GM21381 (cell line): ENCODE data around the gene OGN.
"Not testable (repeated sequence)": the region's sequence is repeated elsewhere in the genome, so short reads cannot be mapped to it uniquely, and the experiment has no call there.

ENCODE experiments used
- ATAC-seq: cut with Tn5 transposase; IDR thresholded peaks from one replicate; pipeline ENCODE4 v1.9.1; 2021; ENCODE audit warnings: mild to moderate bottlenecking, moderate library complexity; ENCODE audit not compliant: unreplicated experiment

OGN gene, protein sequence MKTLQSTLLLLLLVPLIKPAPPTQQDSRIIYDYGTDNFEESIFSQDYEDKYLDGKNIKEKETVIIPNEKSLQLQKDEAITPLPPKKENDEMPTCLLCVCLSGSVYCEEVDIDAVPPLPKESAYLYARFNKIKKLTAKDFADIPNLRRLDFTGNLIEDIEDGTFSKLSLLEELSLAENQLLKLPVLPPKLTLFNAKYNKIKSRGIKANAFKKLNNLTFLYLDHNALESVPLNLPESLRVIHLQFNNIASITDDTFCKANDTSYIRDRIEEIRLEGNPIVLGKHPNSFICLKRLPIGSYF

DNA sequence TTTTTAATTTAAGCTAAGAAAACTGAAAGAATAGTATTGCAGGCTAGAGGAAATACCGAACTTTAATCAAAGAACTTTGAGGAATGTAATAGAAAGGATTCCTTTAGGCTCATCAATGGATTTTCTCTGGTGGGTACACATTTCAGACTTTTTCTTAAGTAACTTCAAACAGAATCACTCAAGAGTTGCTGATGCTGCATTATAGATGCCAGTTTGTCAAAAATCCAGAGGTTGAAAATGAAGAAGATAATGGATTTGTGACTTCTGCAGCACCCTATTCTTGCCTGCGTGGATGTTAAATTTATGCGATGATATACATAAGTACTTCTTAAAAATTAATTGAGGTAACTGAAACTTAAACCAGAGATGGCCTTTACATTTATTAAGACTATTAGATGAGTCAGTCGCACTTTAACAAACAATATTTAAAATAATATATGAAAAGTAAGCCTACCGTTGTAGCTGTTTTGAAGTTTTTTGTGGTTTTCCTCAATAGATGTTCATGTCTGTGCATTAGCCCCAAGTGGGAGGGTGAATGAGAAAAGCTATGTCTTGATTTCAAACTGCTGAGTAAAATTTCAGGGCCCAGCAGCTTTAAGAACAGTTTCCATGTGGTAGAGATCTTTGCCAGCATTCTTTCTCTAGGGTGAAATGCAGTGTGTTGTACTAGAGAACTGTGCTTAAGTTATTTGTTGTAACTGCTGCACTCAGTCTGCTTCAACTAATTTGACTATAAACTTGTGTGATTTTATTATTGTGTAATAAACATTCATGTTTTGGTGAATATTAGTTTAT, at the start of gene OGN:
OGN (minus strand) TSS at position 537 of the 795 bp plus-strand sequence. CDS start 1,171 bp downstream, outside the sequence.
- ATAC-seq = no peak

DNA sequence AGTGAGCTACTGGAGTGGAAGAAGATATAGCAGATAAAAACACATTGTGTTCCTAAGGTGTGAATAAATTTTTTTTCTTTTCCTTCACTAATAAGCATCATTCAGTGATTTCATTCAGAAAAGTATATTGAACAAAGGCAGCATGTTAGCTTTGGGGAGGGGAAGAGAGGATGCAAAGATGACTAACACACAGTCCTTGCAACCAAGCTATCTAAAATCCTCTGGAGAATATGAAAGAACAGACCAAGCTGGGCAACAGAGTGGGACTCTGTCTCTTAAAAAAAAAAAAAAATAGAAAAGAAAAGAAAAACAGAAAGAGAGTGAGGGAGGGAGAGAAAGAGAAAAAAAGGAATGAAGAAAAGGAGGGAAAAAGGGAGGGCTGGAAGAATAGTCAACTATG, 42.2 kb upstream of the OGN start:
- no peak for ATAC-seq

DNA sequence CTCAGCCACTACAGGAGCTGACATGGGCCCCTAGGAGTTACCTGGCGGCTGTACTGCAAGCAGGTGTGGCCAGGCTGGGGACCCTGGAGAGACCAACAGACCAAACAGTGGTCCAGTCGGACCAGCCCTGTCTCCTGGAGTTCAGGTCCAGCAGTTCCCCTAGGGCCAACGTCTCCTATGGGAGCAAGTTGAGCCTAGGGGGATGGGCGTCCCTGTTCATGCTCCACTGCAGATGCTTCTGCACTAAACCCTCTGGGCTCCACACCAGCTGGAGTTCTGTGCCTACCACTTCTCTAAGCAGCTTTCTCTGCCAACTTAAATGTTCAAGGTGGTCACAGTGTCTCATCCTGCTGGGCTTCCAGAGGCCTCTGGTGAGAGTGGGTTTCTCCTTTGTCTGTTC, 40.5 kb upstream of the OGN start:
- no peak for ATAC-seq

DNA sequence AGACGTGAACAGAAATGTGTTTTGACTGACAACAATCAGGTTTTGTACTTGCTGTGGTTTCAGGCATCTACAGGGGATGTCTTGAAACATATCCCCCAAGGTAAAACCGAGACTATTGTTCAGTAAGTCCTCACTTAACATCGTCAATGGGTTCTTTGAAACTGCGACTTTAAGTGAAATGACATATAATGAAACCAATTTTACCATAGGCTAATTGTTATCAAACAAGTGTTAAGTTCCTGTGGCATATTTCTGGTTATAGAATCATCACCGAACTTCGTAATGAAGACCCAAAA, 36.3 kb upstream of the OGN start:
- ATAC-seq = no peak

DNA sequence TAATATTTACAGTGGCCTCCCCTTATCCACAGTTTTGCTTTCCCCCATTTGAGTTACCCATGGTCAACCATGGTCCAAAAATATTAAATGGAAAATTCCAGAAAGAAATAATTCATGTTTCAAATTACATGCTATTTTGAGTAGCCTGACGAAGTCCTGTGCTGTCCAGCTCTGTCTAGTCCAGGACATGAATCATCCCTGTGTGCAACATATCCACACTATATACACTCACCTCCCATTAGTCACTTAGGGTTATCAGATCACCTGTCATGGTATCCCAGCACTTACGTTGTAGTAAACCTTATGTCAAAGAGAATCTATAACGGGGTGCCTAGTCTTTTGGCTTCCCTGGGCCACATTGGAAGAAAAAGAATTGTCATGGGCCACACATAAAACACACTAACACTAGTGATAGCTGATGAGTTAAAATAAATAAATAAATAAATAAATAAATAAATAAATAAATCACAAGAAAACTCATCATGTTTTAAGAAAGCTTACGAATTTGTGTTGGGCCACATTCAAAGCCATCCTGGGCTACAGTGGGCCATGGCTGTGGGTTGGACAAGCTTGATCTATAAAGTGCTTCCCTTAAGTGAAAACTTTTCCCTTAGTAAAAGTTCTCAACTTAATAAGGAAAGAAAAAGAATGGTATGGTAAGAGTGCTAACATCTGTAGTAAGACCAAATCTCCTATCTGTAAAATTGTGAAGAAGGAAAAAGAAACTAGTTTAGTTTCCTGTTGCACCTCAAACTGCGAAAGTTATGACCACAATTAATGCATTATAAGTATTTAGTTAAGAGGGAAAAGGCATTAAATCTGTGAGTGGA, 35.8 kb upstream of the OGN start:
- ATAC-seq = no peak

DNA sequence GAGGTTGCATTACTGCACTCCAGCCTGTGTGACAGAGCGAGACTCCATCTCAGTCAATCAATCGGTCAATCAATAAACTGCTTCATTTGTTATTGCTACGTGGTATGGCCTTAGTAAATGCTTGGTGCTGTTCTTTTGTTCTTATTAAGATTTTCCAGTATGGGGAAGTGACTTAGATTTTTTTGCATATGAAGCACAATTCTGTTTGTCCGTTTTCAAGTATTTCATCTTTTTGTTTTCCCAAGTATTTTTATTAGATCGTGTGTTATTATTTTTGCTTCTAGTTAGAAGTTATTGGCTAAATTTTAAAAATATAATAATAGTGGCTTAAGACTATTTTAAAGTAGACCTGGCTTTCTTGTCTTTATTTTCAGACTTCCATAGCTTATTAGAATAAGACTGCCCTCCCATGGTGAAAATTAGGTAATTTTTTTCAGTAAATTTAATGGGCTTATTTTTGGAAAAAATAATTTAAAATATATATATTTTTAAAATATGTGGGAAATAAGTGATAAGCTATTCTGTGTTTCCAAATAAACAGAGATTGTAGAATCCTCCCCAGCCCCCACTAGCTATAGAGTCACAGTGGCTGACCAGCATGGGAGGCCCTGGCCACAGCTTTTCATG, 34.6 kb upstream of the OGN start:
- ATAC-seq = no peak

DNA sequence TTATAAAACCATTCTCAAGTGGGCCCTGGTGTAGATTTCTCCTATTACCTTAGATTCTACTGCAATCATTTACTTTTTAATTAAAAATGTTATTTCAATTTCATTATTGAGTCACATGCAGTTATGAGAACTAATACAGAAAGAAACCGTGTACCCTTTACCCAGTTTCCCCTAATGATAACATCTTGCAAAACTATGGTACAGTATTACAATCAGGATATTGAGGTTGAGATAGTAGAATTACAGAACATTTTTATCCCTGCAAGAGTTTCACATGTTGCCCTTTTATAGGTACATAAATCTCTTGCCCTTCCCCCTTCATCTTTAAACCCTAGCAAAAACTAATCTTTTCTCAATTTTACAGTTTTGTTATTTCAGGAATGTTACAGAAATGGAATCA, 30.9 kb upstream of the OGN start:
- no peak for ATAC-seq

DNA sequence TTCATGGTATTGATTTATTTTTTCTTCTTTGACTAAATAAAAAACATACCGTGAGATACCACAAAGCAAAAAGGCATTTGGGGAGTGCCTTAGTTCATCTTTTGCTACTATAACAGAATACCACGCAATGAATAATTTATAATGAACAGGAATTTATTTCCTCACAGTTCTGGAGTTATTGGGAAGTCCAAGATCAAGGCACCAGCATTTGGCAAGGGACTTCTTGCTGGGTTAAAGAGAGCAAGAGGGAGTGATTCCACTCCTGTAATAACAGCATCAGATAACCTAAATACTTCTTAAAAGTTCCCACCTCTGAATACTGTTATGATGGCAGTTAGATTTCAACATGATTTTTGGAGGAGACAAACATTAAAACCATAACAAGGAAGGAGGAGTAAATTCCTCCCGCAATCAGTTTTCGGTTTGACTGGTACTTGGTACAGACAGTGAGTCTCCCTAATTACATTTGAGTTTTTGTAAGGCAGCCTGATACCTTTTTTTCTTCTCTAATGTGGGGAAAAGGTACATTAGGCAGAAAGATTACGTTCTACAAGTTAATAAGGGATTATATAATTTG, 28.7 kb upstream of the OGN start:
- ATAC-seq = no peak

DNA sequence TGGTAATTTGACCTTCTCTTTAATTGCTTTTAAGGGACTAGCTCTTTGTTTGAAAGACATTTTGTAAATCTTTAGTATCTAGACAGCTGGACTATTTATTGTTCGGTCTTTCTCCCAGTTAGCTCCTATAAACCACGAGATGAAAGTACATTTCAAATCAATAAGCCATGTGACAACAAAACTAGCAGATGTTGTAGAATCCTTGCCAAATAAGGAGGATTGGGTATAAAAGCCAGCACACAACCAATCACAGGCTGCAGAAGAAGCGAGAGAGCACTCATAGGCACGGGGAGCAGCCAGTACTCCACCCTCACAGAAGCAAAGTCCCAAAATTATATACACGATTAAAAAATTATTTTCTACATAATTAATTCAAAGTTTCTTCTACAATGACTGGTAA, 28.0 kb upstream of the OGN start:
- ATAC-seq = no peak

DNA sequence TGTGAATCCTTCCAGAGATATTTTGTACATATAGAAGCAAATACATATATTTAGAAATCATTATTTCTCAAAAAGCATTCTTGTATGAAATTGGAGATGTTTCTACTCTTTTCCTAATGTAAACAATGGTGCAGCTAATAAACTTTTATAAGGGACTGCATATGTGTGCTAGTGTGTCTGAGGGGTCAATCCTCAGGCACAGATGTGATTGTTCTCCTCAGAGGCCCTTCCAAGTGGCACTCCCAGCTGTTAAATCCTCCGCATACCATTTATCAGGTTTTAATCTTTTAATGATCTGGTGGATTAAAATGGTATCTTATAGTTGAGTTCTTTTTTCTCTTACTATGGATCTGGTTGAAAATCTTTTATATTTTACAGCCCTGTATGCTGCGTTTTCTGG, 25.5 kb upstream of the OGN start:
- ATAC-seq = no peak

DNA sequence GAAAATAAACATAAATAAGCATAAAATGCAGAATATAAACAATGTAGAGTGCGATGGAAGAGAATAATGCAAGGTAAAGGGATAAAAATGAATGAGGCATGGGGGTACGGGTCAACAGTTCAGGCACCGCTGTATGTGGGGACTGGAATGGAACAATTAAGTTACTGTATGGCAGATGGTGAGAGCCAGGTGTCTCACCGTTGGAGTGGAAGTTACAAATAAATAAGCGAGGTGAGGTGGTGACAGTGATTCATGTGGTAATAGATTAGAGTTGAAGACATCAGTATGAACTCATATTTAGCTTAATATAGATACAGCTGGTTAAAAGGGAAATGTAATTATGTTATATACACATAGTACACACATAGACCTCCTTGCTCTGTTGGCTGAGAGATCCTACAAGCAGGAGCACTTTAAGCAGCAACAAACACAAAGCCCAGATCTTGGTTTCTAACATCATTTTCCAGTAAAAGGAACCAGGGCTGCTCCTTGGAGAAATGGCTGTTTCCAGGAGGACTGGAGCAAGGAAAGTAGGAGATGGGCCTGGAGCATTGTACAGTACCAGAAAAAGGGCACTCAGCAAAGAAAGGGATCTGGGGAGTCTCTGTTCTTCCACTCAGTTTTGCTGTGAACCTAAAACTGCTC, 22.2 kb upstream of the OGN start:
- no peak for ATAC-seq

DNA sequence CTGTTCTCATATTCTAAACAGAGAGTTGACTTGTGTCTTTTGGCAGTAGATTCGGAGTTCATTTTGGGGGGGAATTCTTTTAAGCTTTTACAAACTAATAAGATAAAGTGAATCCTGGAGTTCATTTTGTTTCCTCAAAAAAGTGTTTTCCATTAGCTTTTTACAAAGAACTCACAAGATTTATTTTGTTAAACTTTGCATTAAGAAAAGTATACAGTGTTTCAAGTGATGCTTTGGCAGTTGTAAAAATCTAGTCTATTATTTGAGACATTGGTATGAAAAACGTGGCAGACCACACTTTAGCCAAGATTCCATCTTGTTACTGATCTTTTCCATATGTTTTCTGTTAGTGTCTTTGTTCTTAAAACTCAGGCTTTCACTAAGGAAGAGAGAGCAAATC, 21.1 kb upstream of the OGN start:
- no peak for ATAC-seq

DNA sequence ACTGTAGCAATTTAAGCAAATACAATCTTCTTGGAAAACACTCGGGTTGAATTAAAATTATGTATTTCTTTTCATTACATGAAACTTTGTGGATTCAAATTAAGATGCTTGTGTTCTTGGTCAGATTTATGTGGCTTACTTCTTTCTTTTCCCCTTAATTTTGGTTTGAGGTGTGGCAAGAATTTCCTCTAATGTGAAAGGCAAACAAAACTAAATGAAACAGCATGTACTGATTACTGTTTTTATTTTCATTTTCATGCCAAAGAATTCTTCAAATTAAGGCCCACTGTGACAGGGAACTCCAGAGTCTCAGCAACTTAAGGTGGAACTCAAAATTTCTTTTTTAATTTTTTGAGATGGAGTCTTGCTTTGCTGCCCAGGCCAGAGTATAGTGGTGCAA, 20.0 kb upstream of the OGN start, which contains the start of gene OMD:
OMD (minus strand) TSS at position 132 of the 400 bp plus-strand sequence. CDS start 6,913 bp downstream, outside the sequence.
- no peak for ATAC-seq

DNA sequence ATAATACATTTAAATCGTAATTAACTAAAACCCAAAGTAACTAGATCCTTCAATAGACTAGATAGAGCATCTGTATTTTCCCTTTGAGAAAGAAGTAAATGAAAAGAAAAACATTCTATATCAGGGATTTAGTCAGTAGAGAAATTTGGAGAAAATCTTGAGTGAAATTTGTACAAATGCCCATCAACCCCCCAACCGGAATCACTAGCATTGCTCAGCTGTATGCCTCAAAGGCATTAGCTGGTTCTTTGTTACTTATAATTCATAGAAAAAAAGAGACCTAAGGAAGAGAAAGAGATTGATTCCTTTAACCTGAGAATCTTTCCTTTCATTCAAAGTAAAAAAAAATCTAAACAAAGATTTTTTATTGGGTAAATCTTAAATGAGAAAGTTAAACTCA, 19.2 kb upstream of the OGN start:
- no peak for ATAC-seq

DNA sequence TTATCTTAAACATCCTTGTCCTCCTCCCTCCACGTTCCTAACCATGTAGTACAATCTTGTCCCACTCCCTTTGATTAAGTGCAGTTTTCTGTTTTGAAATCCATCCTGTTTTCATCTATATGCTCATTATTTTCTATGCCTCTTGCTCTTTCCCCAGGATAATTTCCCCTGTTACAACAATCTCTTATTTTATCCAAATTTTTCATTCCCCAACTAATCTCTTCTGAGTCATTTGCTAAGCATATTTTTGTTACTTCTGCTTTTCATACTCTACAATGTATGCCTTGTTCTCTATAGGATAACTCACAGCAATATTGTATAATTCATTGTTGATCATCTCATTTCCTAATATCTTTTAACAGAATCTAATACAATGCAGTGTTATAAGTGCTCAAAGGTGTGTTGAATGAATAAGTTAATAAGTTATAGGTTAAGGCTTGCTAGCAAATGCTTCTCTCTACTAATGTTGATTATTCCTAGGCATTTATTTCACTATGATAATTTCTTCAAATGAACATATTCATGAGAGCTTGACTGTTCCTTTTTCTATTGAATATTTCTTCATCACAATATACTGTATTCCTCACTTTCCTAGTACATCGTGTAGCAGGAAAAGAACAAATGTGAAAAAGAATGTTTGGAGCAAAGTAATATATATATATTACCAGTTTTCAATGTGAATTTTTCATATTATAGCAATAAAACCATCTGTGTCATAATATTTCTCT, 18.4 kb upstream of the OGN start:
- ATAC-seq = no peak

DNA sequence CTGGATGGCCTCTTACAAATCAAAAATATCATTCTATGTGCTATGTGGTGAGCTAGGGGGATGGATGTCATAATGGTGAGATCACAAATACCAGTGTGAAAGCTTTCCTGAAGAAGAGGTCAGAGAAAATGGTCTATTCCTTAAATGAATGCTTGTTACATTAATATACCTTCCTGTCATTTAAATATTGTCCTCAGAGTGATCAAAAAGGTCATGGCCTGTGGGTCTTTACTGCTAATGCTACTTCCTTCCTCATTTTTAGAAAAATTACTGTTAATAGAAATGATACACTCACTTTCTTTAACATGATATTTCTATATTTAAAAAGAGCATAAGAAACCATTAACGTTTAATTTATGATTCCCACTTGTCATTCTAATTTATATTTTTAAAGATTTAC, 10.2 kb upstream of the OGN start:
- ATAC-seq = no peak

DNA sequence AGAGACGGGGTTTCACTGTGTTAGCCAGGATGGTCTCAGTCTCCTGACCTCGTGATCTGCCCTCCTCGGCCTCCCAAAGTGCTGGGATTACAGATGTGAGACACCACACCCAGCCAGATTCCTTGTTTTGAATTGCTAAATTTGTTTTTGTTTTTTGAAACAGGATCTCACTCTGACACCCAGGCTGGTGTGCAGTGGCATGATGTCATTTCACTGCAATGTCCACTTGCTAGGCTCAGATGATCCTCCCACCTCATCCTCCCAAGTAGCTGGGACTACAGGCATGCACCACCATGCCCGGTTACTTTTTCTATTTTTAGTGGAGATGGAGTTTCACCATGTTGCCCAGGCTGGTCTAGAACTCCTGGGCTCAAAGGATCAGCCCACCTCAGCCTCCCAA, 6.8 kb upstream of the OGN start:
- not testable (repeated sequence) for ATAC-seq

DNA sequence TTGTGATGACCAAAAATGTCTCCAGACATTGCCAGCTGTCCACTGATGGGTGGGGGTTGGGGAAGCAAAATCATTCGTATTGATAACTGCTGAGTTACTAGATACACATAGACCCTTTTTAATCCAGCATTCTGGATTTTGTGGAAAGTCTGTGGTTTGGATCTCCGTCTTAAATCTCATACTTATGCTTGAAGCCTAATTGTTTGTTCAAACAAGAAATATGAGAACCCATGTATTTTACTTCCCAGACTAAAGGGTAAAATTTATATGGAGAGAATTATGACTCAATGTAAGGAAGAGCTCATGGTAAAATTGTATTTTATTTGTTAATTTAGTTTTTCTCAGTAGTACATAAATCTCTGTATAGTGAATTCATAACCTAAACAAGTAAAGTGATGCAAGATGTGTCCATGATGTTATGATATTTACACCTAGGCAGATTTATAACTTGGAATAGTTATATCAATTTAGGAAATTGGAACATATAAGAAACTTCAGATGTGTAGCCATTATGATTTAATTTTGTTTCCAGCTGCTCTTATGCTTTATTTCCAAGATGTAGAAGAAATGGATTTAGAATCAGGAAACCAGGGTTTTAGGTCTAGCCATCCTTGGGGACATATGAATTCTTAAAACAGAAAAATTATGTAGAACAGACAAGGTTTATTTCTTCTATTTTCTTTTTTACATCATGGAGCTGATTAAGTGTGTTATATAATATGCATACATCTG, 4.5 kb upstream of the OGN start:
- ATAC-seq = no peak

DNA sequence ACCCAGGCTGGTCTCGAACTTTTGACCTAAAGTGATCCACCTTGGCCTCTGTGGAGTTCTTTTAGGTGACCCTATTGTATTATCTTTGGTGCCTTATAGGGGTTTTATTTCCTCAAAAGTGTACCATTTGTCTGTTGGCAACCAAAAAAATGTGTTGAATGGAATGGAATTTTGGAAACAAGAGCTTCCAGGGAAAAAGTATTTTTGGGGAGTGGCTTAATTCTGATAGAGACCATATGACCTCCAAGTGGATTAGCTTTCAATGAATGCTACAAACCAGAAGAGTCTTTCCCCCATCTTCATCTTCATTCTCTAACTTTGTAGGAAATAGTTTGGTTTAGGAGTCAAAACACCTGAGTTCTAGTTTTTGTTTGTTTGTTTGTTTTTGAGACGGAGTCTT, 3.4 kb upstream of the OGN start:
- no peak for ATAC-seq
